Stimulated activated CD4-positive, alpha-beta T cell treated with anti-CD3 and anti-CD28 coated beads, Interleukin-2, amount 100 ng/mL, for 24 hours (primary cell): ENCODE data around the gene IQGAP3.
"Not testable (repeated sequence)": the region's sequence is repeated elsewhere in the genome, so short reads cannot be mapped to it uniquely, and the experiment has no call there.

Experiments used
- DNase-seq, 2 donors: peaks; one replicate each; pipeline ENCODE4 v3.0.0-alpha.2; 2020

Gene IQGAP3

GRCh38 chr1:156592158-156592909, 20.0 kb upstream of the IQGAP3 start:
- DNase-seq = peak; percentile 24 to 30

GRCh38 chr1:156591432-156592157, 19.2 kb upstream of the IQGAP3 start, which contains the start of gene NAXE:
Gene NAXE (plus strand): TSS chr1:156591776. CDS start chr1:156591805, 29 bp downstream.
- DNase-seq = peak; percentile 76 to 80

- DNase-seq = no peak
Observed at GRCh38 chr1:156591181-156591431, 18.7 kb upstream of the IQGAP3 start.

- no peak for DNase-seq
Observed at GRCh38 chr1:156590326-156591180, 18.2 kb upstream of the IQGAP3 start.

GRCh38 chr1:156589546-156589945, 17.2 kb upstream of the IQGAP3 start:
- no peak for DNase-seq

- not testable (repeated sequence) for DNase-seq
Observed at GRCh38 chr1:156587927-156588326, 15.6 kb upstream of the IQGAP3 start.

- no peak for DNase-seq
Observed at GRCh38 chr1:156586892-156587477, 14.6 kb upstream of the IQGAP3 start.

- no peak for DNase-seq
Observed at GRCh38 chr1:156586323-156586722, 14.0 kb upstream of the IQGAP3 start.

GRCh38 chr1:156584813-156585212, 12.4 kb upstream of the IQGAP3 start:
- no peak for DNase-seq

- DNase-seq = peak; percentile 77 to 84
Observed at GRCh38 chr1:156583821-156584622, 11.7 kb upstream of the IQGAP3 start.

- no peak for DNase-seq
Observed at GRCh38 chr1:156582388-156583017, 10.1 kb upstream of the IQGAP3 start.

- peak; percentile 31 to 34 for DNase-seq
Observed at GRCh38 chr1:156581661-156582387, 9.5 kb upstream of the IQGAP3 start.

GRCh38 chr1:156579472-156579871, 7.1 kb upstream of the IQGAP3 start, which contains the start of gene TTC24:
Gene TTC24 (plus strand): TSS chr1:156579723. CDS start chr1:156581365, 1,642 bp downstream.
- no peak for DNase-seq

- no peak for DNase-seq
Observed at GRCh38 chr1:156578055-156578454, 5.7 kb upstream of the IQGAP3 start.

- DNase-seq = no peak
Observed at GRCh38 chr1:156577550-156577949, 5.2 kb upstream of the IQGAP3 start.

GRCh38 chr1:156574039-156574633, 1.8 kb upstream of the IQGAP3 start:
- no peak for DNase-seq

- DNase-seq = no peak
Observed at GRCh38 chr1:156572663-156573018, 276 bp upstream of the IQGAP3 start.

- no peak for DNase-seq
Observed at GRCh38 chr1:156571261-156571852, 1.0 kb downstream of the IQGAP3 start.

- DNase-seq = no peak
Observed at GRCh38 chr1:156566436-156566835, 5.9 kb downstream of the IQGAP3 start.

GRCh38 chr1:156565519-156565918, 6.8 kb downstream of the IQGAP3 start:
- no peak for DNase-seq
